PC-9 (cell line): ENCODE measurements around the gene CRYGB. TPM values are rescaled to one million over a fixed set of nuclear protein-coding genes. Genes with fewer than 3 reads are reported as not detected.
"Not testable (repeated sequence)": the region's sequence is repeated elsewhere in the genome, so short reads cannot be mapped to it uniquely, and the experiment has no call there.

Experiments used
- BruUV-seq: library from RNA; stranded (reverse); fragments of 400-500 nt; replicated peaks from 2 replicates; lab custom pipeline; 2021; lab: Mats Ljungman, UMichigan
- CTCF ChIA-PET: fragments of 300-600 bp; sonication (Branson Sonifier 250); formaldehyde crosslinking; loops from one replicate; lab custom pipeline; 2022; ENCODE audit warnings: antibody characterized with exemption; lab: Charles Lee
- POLR2A ChIA-PET: fragments of 300-600 bp; sonication (Branson Sonifier 250); formaldehyde crosslinking; loops from one replicate; lab custom pipeline; 2022; ENCODE audit warnings: antibody characterized with exemption; ENCODE audit not compliant: unreplicated experiment; lab: Charles Lee
- DNase-seq, 2 experiments: peaks; one replicate each; pipeline versions ENCODE4 v3.0.0 to v3.0.0-alpha.2; 2015 to 2022; ENCODE audit warnings: mixed read lengths in 1 of 2
- H2AFZ ChIP-seq: fragments of 200-600 bp; sonication (generic); 2 replicates; pipeline ENCODE4 v1.8.1; 2017; ENCODE audit warnings: antibody characterized with exemption
- H3F3A ChIP-seq: fragments of 200-600 bp; sonication (generic); 2 replicates; pipeline ENCODE4 v1.8.1; 2017; ENCODE audit warnings: antibody characterized with exemption, mild to moderate bottlenecking, low read depth; ENCODE audit not compliant: insufficient read depth
- H3K27ac ChIP-seq: fragments of 200-600 bp; sonication (generic); 2 replicates; pipeline ENCODE4 v1.6.1; 2016; ENCODE audit warnings: mixed run types
- H3K27me3 ChIP-seq: fragments of 200-600 bp; sonication (generic); 2 replicates; pipeline ENCODE4 v1.6.1; 2016; ENCODE audit warnings: low read depth, mixed run types; ENCODE audit not compliant: insufficient read depth
- H3K36me3 ChIP-seq: fragments of 200-600 bp; sonication (generic); 2 replicates; pipeline ENCODE4 v1.6.1; 2016; ENCODE audit warnings: low read depth, mixed run types
- H3K4me1 ChIP-seq: fragments of 200-600 bp; sonication (generic); replicated peaks from 2 replicates; pipeline ENCODE4 v1.6.1; 2016; ENCODE audit warnings: mixed run types; ENCODE audit not compliant: insufficient read depth
- H3K4me2 ChIP-seq: fragments of 200-600 bp; sonication (generic); 2 replicates; pipeline ENCODE4 v1.6.1; 2017; ENCODE audit warnings: mixed run types
- H3K4me3 ChIP-seq: fragments of 200-600 bp; sonication (generic); 2 replicates; pipeline ENCODE4 v1.6.1; 2016; ENCODE audit warnings: mixed run types
- H3K79me2 ChIP-seq: fragments of 200-600 bp; sonication (generic); 2 replicates; pipeline ENCODE4 v1.6.1; 2017; ENCODE audit warnings: low read depth, mixed run types
- H3K9me2 ChIP-seq: fragments of 200-600 bp; sonication (generic); 2 replicates; pipeline ENCODE4 v1.8.1; 2017; ENCODE audit warnings: mild to moderate bottlenecking; ENCODE audit not compliant: insufficient read depth
- H3K9me3 ChIP-seq: fragments of 200-600 bp; sonication (generic); 2 replicates; pipeline ENCODE4 v1.8.1; 2016; ENCODE audit warnings: low read depth; ENCODE audit not compliant: insufficient read depth
- H4K20me1 ChIP-seq: fragments of 200-600 bp; sonication (generic); 2 replicates; pipeline ENCODE4 v1.8.1; 2017; ENCODE audit not compliant: insufficient read depth
- EZH2 ChIP-seq: fragments of 200-600 bp; sonication (generic); IDR thresholded peaks from 2 replicates; pipeline ENCODE4 v1.8.0; 2017; ENCODE audit warnings: antibody characterized with exemption, low read depth
- intact Hi-C: fragments of 100-400 bp; cut with micrococcal nuclease; formaldehyde crosslinking; loops from one replicate; pipeline ENCODE4 v1.10.0; 2022; ENCODE audit not compliant: unreplicated experiment
- total RNA-seq: library from RNA; stranded (reverse); gene quantifications from 2 replicates; pipeline ENCODE4 v1.2.3, GENCODE V29; 2021
- TF ChIP-seq, protein P1 (sequence below): fragments of 200-600 bp; sonication (generic); conservative IDR thresholded peaks from 2 replicates; pipeline ENCODE4 v1.6.1; 2017; ENCODE audit warnings: mixed run types, antibody characterized with exemption, mild to moderate bottlenecking, moderate library complexity

CRYGB gene
- total RNA-seq, 1 experiment from 2014 or later = not detected

GRCh38 chr2:208127090-208127489 lies 18.9 kb downstream of the CRYGB start:
- DNase-seq = no peak
- no peak overlapping the region for H3K27ac ChIP-seq
- no peaks in the 10 kb centered on the region for H3K36me3 ChIP-seq
- no peaks in the 10 kb centered on the region for H4K20me1 ChIP-seq
- no peaks in the 10 kb centered on the region for H3K9me3 ChIP-seq
- H3K27me3 ChIP-seq = no peaks in the 10 kb centered on the region
- ChIA-PET POLR2A (no interaction called here), CTCF (no interaction called here)
- H3K4me2 ChIP-seq = no peak overlapping the region
- H3K4me1 ChIP-seq = no peaks in the 10 kb centered on the region; the same call in 1 of the 2 replicates
- H3K4me3 ChIP-seq = no peak overlapping the region
- no TSS peak for BruUV-seq
- no peaks in the 10 kb centered on the region for H3K9me2 ChIP-seq
- intact Hi-C loops = no loop called here
- no peak overlapping the region for H2AFZ ChIP-seq
- TF ChIP-seq, protein P1, sequence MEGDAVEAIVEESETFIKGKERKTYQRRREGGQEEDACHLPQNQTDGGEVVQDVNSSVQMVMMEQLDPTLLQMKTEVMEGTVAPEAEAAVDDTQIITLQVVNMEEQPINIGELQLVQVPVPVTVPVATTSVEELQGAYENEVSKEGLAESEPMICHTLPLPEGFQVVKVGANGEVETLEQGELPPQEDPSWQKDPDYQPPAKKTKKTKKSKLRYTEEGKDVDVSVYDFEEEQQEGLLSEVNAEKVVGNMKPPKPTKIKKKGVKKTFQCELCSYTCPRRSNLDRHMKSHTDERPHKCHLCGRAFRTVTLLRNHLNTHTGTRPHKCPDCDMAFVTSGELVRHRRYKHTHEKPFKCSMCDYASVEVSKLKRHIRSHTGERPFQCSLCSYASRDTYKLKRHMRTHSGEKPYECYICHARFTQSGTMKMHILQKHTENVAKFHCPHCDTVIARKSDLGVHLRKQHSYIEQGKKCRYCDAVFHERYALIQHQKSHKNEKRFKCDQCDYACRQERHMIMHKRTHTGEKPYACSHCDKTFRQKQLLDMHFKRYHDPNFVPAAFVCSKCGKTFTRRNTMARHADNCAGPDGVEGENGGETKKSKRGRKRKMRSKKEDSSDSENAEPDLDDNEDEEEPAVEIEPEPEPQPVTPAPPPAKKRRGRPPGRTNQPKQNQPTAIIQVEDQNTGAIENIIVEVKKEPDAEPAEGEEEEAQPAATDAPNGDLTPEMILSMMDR = no peak
- no peak for TF ChIP-seq EZH2
- no peaks in the 10 kb centered on the region for H3F3A ChIP-seq
- no peaks in the 10 kb centered on the region for H3K79me2 ChIP-seq

DNA sequence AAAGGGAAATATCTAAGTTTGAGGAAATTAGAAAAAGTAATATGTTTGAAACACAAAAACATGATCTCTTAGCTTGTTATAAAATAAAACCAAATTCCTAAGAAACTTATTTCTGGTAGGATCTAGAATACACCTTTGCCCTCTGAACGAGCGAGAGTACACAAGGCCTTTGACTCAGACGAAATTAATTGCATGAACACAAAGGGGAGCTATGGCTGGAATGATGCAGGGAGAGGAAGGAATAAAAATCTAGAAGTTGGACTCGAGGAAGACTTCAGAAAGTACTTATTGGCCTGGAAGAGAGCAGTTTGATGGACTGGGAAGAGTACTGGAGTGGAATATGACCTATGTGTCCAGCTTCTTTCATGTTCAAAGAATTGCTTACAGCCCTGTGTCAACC lies 20.7 kb downstream of the CRYGB start:
- Histone ChIP-seq H3K4me2 (no peak overlapping the region), H2AFZ (no peak overlapping the region), H3K27me3 (no peaks in the 10 kb centered on the region), H3K4me3 (no peak overlapping the region), H3K79me2 (no peaks in the 10 kb centered on the region), H3F3A (no peaks in the 10 kb centered on the region), H4K20me1 (no peaks in the 10 kb centered on the region), H3K9me3 (no peaks in the 10 kb centered on the region), H3K36me3 (no peaks in the 10 kb centered on the region), H3K4me1 (no peaks in the 10 kb centered on the region; the same call in 1 of the 2 replicates), H3K9me2 (no peaks in the 10 kb centered on the region), H3K27ac (no peak overlapping the region)
- DNase-seq = no peak
- TF ChIP-seq, protein P1 = no peak
- no peak for TF ChIP-seq EZH2
- no TSS peak for BruUV-seq
- POLR2A ChIA-PET = no interaction called here
- intact Hi-C loops = no loop called here
- CTCF ChIA-PET = no interaction called here

DNA sequence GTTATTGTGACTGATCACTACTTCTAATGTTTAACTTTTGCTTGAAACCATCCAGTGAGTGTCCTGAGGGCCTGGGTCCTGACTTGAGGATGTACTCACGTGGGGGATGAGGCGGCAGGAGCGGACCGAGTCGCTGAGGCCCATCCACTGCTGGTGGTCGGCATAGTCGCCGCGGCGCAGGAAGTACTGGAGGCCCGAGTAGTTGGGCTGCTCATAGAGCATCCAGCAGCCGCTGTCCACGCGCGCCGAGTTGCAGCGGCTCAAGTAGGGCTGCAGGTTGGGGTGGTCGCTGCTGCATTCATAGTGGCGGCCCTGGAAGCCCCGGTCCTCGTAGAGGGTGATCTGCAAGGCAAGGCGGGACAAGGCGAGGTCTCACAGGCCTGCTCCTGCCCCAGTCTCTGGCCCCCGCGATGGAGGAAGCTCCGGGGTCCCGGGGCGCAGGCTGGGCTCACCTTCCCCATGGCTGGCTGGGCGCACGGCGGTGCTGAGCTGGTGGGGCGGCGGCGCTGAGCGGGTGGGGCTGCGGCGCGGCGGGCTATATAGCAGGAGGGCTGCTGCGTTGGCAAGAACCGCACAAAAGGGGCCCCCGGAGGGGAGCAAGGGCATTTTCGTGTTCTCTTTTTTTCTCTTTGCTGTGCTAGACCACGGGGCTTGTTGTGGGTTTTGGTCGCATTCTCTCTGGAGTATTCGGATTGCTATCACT lies 21.8 kb downstream of the CRYGB start, which contains the start of gene CRYGD:
Gene CRYGD, minus strand, starts transcription at position 512 of the 703 bp plus-strand sequence. Its CDS starts 51 bp downstream, at position 461.
- CTCF ChIA-PET, H4K20me1 ChIP-seq, H3F3A ChIP-seq, H3K27ac ChIP-seq, H3K4me2 ChIP-seq, H3K4me1 ChIP-seq, H3K9me3 ChIP-seq, H3K27me3 ChIP-seq, H2AFZ ChIP-seq, BruUV-seq, POLR2A ChIA-PET, H3K79me2 ChIP-seq, H3K9me2 ChIP-seq, H3K36me3 ChIP-seq, H3K4me3 ChIP-seq, intact Hi-C loops, DNase-seq: not testable (repeated sequence)
